HepG2 (cell line): ENCODE data around the gene FBXO24. TPM values are rescaled to one million over a fixed set of nuclear protein-coding genes. Genes with fewer than 3 reads are reported as not detected.

Experiments
- ATM ChIP-seq: fragments of 450-650 bp; IDR thresholded peaks from 2 replicates; pipeline ENCODE4 v1.7.1; 2017; ENCODE audit warnings: mild to moderate bottlenecking, borderline replicate concordance
- BRF2 ChIP-seq: sonication (generic); formaldehyde crosslinking; IDR thresholded peaks from 2 replicates; pipeline ENCODE4 v1.8.1; 2022; ENCODE audit warnings: mild to moderate bottlenecking, missing genetic modification reagents
- CC2D1A ChIP-seq: sonication (generic); formaldehyde crosslinking; IDR thresholded peaks from 2 replicates; pipeline ENCODE4 v1.8.1; 2023; ENCODE audit warnings: mild to moderate bottlenecking, missing genetic modification reagents
- DPF2 ChIP-seq: sonication (generic); formaldehyde crosslinking; IDR thresholded peaks from 2 replicates; pipeline ENCODE4 v1.4.0; 2020; ENCODE audit warnings: mild to moderate bottlenecking, low read depth, missing genetic modification reagents, borderline replicate concordance
- HES4 ChIP-seq: sonication (generic); formaldehyde crosslinking; IDR thresholded peaks from 2 replicates; pipeline ENCODE4 v1.9.0; 2021; ENCODE audit warnings: mild to moderate bottlenecking, missing genetic modification reagents, borderline replicate concordance
- HIC2 ChIP-seq: sonication (generic); formaldehyde crosslinking; IDR thresholded peaks from 2 replicates; pipeline ENCODE4 v1.9.0; 2022; ENCODE audit warnings: low read depth, missing genetic modification reagents
- HMGA1 ChIP-seq: sonication (generic); formaldehyde crosslinking; conservative IDR thresholded peaks from 2 replicates; pipeline ENCODE4 v1.4.0; 2020; ENCODE audit warnings: missing genetic modification reagents
- ISL2 ChIP-seq: sonication (generic); formaldehyde crosslinking; IDR thresholded peaks from 2 replicates; pipeline ENCODE4 v1.5.0; 2020; ENCODE audit warnings: missing genetic modification reagents
- KDM1A ChIP-seq: IDR thresholded peaks from 2 replicates; pipeline ENCODE4 v1.6.1; 2016; ENCODE audit warnings: missing compliant biosample characterization
- KLF6 ChIP-seq: IDR thresholded peaks from 2 replicates; pipeline ENCODE4 v1.8.0; 2016; ENCODE audit warnings: missing biosample characterization, missing genetic modification reagents
- MTERF4 ChIP-seq: sonication (generic); formaldehyde crosslinking; IDR thresholded peaks from 2 replicates; pipeline ENCODE4 v1.8.0; 2023; ENCODE audit warnings: mild to moderate bottlenecking, missing genetic modification reagents
- MXI1 ChIP-seq: IDR thresholded peaks from 3 replicates; pipeline ENCODE4 v1.6.1; 2012; ENCODE audit warnings: low read depth, low read length, inconsistent platforms, borderline replicate concordance
- SP5 ChIP-seq: IDR thresholded peaks from 2 replicates; pipeline ENCODE4 v1.6.1; 2016; ENCODE audit warnings: low read depth, borderline replicate concordance
- TBX2 ChIP-seq: sonication (generic); formaldehyde crosslinking; IDR thresholded peaks from 2 replicates; pipeline ENCODE4 v1.5.0; 2020; ENCODE audit warnings: missing genetic modification reagents, mild to moderate bottlenecking, borderline replicate concordance
- TGIF2 ChIP-seq: IDR thresholded peaks from 2 replicates; pipeline ENCODE4 v1.6.1; 2016; ENCODE audit warnings: control low read depth, missing compliant biosample characterization
- YY1 ChIP-seq: IDR thresholded peaks from 2 replicates; pipeline ENCODE4 v1.6.1; 2011; ENCODE audit warnings: low read length, low read depth, moderate library complexity, mild to moderate bottlenecking; ENCODE audit not compliant: insufficient read depth, insufficient replicate concordance
- ZBTB44 ChIP-seq: sonication (generic); formaldehyde crosslinking; IDR thresholded peaks from 2 replicates; pipeline ENCODE4 v1.4.0; 2020; ENCODE audit warnings: missing genetic modification reagents
- ZNF296 ChIP-seq: sonication (generic); formaldehyde crosslinking; conservative IDR thresholded peaks from 2 replicates; pipeline ENCODE4 v1.5.0; 2020; ENCODE audit warnings: mild to moderate bottlenecking, missing genetic modification reagents
- ZNF329 ChIP-seq: sonication (generic); formaldehyde crosslinking; IDR thresholded peaks from 2 replicates; pipeline ENCODE4 v1.9.0; 2021; ENCODE audit warnings: low read depth, mild to moderate bottlenecking, missing genetic modification reagents
- ZNF441 ChIP-seq: sonication (generic); formaldehyde crosslinking; IDR thresholded peaks from 2 replicates; pipeline ENCODE4 v1.7.0; 2021; ENCODE audit warnings: missing genetic modification reagents, borderline replicate concordance
- ZNF788 ChIP-seq: sonication (generic); formaldehyde crosslinking; IDR thresholded peaks from 2 replicates; pipeline ENCODE4 v1.5.0; 2020; ENCODE audit warnings: mild to moderate bottlenecking, missing genetic modification reagents, borderline replicate concordance
- ZNF83 ChIP-seq: sonication (generic); formaldehyde crosslinking; IDR thresholded peaks from 2 replicates; pipeline ENCODE4 v1.4.0; 2020; ENCODE audit warnings: missing genetic modification reagents, mild to moderate bottlenecking, borderline replicate concordance
- ZNF891 ChIP-seq: sonication (generic); formaldehyde crosslinking; IDR thresholded peaks from 2 replicates; pipeline ENCODE4 v1.5.0; 2020; ENCODE audit warnings: mild to moderate bottlenecking, missing genetic modification reagents
- polyA plus RNA-seq, 8 experiments: library from polyadenylated mRNA; depleted of rRNA in 3 of 8; stranded (reverse) in 7 of 8; unstranded in 1 of 8; fragments of >200 nt; fragmentation: Illumina TruSeq in 4 of 8; extraction: Trizol in 4 of 8; gene quantifications; 2 replicates each; pipeline versions ENCODE4 v1.2.1 to v1.2.3, GENCODE V29; 2011 to 2016; ENCODE audit warnings: low read depth in 4 of 8, missing spikeins in 1 of 8, mixed read lengths in 1 of 8; ENCODE audit not compliant: insufficient read depth in 1 of 8
- total RNA-seq, 5 experiments: library from RNA; depleted of rRNA; stranded (reverse); fragments of >200 nt; fragmentation: Illumina TruSeq; extraction: Trizol; gene quantifications; 2 replicates each; pipeline ENCODE4 v1.2.3, GENCODE V29; 2016; ENCODE audit warnings: low read depth in 1 of 5

The FBXO24 gene
- total and polyA plus RNA-seq, 2 of the 13 experiments (the other 11 are each of a cell fraction or from before 2014, with no cell fraction given) = 0.20 to 0.55 TPM

- TF ChIP-seq ZBTB44 (no peak), ZNF296 (CRISPR knock-in tag) (no peak), MTERF4 (CRISPR knock-in tag) (no peak), ZNF83 (CRISPR knock-in tag) (no peak), KDM1A (CRISPR knock-in tag) (no peak), DPF2 (CRISPR knock-in tag) (no peak), MXI1 (peak; percentile 18; the same call in 1 of the 3 replicates), ATM (no peak), SP5 (peak; percentile 62; the same call in 1 of the 2 replicates), CC2D1A (CRISPR knock-in tag) (no peak), HES4 (CRISPR knock-in tag) (peak; percentile 72; the same call in 1 of the 2 replicates), BRF2 (CRISPR knock-in tag) (no peak), KLF6 (0 out of 2 replicates have a peak, but pooled peaks have one; percentile 55), ZNF329 (CRISPR knock-in tag) (no peak), HIC2 (0 out of 2 replicates have a peak, but pooled peaks have one; percentile 6), ISL2 (CRISPR knock-in tag) (peak; percentile 33; the same call in 1 of the 2 replicates), YY1 (no peak), TGIF2 (CRISPR knock-in tag) (no peak), ZNF788 (peak; percentile 22; the same call in 1 of the 2 replicates), HMGA1 (CRISPR knock-in tag) (no peak), TBX2 (CRISPR knock-in tag) (0 out of 2 replicates have a peak, but pooled peaks have one; percentile 34), ZNF891 (CRISPR knock-in tag) (no peak), ZNF441 (CRISPR knock-in tag) (0 out of 2 replicates have a peak, but pooled peaks have one; percentile 22)
These were observed 56.4 kb downstream of the FBXO24 start (continued) for GRCh38 chr7:100642534-100642907.
